GM19328 (cell line): Measurements from ENCODE around the gene MMEL1.

Experiments used
- ATAC-seq: cut with Tn5 transposase; IDR thresholded peaks from one replicate; pipeline ENCODE4 v1.9.1; 2021; ENCODE audit warnings: mild to moderate bottlenecking, moderate library complexity; ENCODE audit not compliant: unreplicated experiment

MMEL1 gene

DNA sequence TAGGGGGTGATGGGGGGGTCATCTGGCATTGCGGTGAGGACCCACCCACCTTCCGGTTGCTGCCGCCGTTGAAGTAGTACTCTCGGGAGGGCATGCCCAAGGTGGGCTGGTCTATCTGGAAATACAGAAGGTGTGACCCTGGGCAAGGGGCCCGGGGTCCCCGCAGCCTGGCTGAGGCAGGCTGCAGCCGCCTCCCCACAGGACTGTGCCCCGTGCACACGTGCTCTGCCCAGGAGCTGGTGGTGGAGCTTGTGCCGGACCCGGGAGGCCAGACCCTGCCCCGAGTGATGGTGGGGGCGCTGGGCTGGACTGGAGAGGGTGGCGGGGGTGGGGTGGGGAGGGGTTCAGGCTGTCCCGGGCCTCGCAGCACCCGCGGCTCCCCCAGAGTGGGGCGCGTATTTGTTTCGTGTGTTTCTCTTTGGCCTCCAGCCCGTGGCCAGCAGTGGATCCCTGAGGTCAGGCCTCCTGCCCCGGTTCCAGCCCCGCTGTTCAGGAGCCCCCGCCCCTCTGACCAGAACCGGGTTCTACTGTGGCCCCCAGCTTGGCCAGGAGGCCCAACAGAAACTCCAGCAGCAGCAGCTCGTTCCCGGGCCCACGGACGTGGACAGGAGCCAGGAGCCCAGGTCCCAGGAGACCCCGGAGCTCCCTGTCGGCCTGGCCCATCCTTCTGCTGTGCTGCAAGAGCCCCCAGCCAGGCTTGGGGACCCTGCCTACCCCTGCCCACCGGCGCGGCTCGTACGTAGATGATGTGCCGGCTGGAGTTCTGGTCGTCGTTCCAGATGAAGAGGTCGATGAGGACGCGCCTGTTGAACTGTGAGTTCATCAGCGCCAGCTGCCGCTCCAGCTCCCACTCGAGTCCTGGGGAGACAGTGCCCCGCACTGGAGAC, 27.1 kb downstream of the MMEL1 start:
- no peak for ATAC-seq

DNA sequence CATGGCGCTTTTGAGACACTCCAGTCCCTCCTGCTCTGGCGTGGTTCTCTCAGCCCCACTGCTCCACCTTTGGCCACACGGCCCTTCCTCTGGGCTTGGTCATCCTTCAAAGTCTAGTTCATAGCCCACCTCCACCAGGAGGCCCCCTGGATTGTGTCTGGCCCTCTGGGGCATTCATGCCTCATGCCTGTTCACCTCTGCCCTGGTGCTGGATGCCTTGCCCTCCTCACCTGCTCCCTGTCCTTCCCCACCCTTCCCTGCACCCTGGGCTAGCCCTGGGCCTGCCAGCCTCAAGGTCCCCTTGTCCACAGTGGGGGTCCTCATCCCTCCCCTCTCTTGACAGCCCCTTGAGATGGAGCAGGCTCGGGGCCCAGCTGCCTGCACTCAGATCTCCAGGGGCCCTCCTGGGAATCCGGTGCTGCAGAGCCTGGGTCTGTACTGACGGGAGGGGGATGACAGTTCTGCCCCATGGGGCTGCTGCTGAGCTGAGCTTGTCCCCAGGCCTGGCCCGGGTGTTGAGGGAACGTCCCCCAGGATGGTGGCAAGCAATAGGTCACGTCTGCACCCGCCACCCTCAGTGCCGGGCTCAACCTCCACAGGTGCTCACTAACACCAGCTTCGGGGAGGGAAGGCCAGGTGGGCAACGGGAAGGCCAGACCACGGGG, 27.8 kb downstream of the MMEL1 start:
- ATAC-seq: no peak

DNA sequence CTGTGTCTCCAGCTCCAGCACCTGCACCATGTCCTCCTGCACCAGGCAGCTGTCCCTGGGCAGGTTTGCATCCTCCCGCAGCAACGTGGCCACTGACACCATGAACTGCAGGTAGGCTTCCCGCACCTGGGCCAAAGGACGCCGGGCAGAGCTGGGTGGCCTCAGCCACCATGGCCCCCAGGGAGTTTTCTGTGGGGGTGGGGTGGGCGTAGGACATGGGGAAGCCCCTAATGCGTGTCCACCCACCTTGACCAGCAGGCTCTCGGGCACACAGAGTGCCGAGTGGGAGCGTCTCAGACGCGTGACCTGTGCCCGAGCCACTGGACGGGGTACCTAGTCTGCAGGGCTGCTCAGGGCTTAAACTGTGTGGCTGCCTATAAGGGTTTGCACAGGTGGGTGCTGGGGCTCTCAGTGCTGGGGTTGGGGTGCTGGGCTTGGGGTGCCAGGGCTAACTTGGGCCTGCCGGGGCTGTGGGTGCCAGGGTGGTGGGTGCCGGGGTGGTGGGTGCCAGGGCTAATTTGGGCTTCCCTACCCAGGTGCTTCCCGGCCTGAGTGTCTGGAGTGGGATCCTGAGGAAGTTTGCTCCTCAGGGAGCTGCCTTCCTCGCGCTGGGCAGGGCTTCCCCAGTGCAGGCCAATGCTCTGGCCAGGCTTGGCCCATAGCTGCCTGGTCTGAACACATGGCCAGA, 28.5 kb downstream of the MMEL1 start:
- no peak for ATAC-seq

DNA sequence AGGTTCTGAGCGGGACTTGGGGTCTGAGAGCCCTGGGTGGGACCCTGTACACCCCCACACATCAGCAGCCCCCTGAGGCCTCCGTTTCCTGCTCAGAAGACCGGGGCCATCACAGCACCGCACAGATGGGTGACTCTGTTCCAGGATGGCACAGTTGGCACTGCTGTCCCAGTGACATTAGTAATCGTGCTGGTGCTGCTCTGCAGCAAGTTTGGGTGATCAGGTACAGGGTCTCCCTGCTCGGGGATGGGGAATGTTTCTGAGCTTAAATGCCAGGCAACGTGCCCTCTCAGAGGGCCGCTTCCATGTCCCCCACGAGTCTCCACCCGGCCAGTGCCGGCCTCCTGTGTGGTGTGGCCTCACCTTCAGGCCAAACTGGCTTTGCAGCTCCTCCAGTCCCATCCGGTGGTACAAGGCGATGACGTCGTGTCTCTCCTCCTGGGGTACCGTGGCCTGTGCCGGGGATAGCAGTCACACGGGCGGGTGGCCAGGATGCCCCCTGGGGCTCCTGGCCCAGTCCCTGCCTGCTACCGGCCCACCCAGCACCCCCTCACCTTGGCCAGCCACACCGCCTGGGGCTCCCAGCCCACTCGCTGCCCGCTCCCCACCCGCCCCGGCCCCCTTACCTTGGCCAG, 29.2 kb downstream of the MMEL1 start:
- ATAC-seq: no peak

DNA sequence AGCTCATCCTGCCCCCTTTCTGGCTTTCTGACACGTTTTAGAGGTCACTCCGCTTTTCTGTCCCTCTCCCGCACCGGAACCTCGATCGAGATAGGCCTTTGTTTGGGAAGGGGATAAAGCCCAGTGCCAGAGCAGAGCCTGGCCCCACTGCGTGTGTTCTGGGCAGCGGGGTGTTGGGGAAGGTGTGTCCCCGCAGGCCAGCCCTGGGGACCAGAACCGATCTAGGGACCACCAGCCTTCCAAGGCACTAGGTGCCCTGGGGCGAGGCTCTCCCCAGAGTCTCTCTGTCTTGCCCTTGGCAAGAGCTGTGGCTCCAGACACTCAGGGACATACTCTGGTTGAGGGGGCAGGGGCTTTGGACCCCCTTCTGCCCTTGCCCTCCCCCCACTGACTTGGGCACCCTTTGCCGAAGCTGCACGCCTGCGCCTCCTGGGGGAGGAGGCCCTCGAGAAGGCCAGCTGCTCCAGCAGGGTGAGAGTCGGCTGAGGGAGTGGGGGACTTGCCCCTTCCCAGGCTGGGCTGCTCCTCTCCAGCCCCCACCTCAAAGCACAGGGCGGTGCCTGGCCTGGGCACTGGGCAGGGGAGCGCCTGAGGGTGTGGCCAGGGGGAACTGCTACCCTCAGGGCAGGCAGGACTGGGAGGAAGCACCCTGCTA, 29.8 kb downstream of the MMEL1 start:
- no peak for ATAC-seq

DNA sequence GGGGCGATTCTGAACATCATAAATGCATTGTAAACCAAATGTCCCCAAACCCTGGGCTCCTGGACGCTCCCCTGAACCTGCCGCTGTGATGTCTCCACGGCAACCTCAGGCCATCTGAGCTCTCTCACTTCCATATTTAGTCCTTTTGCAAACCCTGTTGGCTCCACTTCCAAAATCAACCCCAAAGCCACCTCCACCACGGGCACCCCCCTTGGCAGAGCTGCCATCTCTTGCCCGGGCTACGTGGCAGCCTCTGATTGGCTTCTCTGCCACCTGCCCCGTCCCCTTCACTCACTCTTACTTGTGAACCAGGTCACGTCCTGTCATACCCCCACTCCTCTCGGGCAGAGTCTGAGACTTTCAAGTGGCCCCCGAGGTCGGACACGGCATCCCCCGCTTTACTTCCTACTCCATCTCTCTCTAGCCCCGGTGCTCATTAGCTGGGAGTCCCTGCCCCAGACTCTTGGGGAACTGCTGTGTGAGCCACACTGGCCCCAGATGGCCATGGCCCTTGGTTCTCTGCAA, 30.4 kb downstream of the MMEL1 start:
- ATAC-seq: no peak

DNA sequence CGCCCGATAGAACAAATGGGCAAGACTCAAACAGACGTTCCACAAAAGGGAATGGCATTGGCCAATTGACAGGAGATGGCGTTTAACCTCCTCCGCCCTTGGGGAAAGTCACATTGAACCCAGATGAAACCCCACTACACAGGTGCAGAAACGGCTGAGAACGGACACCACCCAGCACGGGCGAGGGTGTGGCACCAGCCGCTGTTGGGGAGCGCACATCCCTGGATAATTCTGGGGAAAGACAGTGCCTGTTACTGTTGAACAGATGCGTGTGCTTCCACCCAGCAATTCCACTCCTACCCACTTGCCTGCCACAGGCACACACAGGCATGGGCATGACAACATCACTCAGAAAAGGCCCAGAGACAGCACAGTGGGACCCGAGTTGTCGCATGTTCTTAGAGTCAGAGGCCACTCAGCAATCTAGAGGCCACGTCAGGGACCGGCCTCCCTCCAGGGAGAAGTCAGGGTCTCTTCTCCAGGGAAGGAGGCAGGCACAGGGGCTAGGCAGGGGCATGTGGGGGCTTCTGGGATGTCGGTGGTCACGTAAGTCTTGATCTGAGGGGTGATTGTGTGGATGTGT, 31.0 kb downstream of the MMEL1 start:
- ATAC-seq: no peak

DNA sequence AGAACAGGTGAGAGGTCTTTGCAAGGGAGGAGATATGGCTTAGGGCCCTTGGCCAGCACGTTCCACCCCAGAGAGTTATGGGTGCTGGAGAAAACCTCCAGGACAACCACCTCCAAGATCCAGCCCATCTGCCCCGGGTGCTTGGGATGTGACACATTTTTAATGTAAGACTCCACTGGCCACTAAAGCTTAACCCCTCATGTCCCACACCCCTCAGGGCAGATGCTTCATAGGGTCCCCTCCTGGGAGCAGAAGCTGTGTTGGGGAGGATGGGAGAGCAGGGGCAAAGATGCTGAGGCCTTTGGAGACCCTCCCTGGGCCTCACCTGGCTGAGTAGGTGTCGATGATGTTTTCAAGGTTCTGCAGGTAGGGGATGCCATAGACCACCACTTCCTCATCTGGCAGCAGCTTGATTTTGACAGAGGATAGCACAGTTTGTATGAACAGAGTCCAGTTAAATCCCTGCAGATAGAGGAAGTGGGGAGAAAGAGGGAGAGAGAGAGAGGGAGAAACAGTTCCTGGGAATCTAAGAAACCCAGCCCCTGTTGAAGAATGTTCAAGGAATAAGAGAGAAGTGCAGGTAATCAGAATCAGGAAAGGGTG, 34.4 kb downstream of the MMEL1 start:
- ATAC-seq: no peak

DNA sequence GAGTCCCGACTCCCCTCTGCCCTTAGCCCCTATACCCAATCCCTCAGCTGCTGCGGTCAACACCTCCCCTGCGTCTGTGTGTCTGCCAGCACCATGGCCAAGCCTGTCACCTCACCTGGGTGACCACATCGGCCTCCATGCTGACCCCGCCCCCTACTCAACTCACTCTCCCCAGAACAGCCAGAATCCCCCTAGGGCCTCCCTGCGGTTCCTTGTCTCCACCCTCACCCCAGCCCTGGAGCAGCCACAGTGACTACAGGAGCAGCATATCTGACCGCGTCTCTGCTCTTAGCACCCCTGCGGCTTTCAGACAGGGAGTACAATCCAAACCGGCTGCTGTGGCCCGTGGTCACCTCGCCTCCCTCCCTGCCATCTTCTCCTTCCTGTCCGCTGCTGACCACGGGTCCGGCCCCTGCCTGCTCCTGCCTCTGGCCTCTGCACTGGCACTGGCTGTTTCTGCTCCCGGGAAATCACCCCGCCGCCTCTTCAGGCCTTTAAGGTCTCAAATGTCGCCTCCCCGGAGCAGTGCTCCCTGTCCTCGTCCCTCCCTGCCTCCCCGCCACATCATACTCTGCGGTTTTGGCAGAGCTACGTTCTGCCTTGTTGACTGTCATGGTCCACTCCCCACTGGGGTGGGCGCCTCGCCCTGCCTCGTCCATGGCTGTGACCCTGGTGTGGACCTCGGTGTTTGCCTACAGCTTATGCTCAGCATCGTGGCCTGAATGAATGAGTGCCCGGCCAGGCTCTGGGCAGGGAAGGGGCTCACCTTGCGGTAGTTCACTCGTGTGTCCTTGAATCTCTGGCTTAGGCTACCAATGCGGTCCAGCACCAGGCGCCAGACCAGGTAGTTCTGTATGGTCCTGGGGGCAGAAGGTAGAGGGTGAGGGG, 35.1 kb downstream of the MMEL1 start:
- no peak for ATAC-seq

DNA sequence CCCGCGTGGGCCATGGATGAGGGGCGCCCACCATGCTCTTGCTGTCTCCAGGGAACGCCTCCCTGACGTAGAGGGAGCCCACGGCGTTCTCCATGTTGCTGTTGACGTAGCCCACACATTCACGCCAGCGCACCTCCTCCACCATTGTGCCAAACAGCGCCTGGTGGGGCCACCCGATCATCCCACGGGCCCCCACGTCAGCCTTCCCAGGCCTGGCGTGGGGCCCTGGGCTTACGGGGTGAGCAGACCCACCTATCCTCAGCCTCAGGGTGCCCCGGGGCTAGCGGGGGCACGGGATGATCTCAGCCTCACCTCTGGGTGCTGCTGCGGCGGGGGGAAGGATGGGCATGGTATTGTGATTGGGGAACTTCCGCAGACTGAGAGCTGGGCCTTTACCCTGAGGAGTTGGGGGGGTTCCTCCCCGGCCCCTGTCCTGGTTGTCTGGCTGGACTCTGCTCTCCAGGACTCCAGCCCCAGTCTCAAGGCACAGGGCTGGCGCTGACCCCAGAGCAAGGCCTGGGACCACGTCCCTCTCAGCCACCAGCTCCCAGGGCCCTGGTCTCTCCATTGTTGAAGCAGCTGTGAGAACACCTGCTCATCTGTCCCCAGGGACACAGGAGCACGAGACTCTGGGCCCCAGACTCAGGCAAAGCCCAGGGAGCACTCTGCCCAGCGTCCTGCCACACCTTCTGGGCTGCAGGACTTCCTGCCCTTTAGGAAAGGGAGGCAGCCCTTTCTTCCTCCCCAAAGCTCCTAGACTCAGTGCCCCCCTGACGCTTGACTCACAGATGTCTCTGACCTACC, 36.1 kb downstream of the MMEL1 start:
- no peak for ATAC-seq

DNA sequence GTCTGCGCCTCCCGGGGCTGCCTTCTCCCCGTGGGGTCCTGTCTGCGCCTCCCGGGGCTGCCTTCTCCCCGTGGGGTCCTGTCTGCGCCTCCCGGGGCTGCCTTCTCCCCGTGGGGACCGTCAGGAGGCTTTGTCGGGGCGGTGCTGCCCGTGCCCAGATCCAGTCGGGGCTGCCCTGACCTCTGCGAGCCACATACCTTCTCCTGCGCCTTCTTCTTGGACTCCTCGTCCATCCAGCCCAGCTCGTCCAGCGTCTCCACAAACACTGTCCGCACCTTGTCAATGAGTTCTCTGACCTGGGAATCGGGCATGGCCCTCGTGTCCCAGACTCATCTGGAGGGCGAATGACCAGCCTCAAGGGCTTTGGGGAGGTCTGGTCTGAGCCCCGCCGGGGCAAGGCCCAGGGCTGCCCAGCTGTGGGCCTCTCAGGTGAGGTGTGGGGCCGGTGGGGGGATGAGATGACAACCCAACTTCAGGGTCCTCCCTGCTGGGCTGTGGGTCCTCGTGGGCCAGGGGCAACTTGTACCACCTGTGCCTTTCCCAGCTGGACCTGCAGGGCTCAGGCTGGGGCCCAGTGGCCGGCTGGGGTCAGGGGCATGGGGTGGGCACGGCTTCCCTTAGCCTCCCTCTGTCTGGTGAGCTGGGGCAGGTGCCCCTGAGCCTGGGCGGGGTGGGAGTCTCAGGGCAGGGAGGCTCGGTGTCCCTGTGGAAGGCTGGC, 36.8 kb downstream of the MMEL1 start:
- ATAC-seq: no peak

DNA sequence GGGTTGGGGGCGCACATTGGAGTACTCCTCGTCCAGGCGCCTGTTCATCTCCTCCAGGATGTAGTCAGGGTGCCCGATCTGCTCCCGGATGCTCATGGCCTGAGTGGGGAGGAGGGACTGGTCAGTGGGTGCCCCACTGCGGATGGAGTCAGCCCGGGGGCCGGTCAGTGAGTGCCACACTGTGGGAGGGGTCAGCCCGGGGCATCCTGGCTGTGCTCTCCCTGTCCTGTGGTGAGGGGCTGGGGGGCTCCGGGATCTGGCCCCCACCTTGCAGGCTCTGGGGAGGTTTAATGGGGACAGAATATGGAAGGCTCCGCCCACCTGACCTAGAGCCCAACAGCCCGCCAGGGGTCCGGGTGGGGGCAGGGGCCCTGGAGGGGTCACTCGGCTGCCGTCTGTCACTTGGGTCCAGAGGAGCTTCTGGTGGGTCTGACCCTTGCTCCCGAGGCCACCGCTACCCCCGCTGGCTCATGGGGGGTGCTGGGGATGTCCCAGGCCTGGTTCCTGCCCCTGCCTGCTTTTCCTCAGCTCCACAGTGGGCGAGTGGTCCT, 37.5 kb downstream of the MMEL1 start:
- ATAC-seq: no peak

DNA sequence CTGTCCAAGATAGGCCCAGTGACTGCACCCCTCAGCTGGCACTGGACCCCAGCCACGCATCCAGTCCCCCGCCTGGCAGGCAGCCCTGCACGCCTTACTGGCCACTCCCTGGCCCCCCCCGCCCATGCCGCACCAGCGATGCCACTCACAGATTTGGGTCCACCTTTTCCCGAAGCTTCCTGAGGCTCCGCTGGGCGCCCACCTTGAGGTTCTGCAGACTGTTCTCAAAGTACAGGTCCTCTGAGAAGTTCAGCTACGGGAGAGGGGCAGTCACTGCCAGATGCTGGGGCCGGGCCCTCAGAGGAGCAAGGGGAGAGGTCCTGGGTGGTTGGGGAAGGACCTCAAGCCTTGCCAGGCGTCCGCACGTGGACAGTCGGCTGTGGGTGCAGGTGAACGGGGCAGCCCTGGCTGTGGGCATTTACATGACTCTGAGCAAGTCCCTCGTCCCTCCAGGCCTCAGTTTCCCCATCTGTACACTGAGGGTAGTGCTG, 38.1 kb downstream of the MMEL1 start:
- ATAC-seq: no peak

DNA sequence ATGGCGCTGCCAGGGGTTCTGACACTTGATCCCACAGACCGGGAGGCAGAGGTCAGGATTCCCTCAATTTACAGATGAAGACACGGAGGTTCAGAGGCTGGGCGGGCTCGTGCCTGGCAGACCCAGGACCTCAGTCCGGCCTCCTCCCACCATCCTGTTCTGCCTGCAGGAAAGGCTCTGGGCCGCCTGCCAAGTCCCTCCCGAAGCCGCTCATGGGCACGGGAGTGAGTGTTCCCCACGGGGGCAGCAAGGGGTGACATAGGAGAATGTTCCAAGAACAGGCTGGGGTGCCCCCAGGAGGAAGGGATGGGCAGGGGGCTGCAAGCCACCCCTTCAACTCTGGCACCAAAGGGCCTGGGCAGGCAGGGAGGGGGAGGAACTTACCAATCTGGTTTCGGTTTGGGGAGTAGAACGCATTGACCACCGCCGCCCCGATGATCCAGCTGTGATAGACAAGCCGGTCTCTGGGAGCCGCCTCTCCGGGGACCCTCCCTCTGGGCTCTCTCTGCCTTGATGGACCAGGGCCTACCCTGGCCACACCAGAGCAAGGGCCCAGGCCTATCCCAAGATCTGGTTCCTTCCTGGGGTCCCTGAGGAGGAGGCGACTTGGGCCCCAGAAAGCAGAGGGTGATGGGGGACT, 38.7 kb downstream of the MMEL1 start:
- no peak for ATAC-seq

DNA sequence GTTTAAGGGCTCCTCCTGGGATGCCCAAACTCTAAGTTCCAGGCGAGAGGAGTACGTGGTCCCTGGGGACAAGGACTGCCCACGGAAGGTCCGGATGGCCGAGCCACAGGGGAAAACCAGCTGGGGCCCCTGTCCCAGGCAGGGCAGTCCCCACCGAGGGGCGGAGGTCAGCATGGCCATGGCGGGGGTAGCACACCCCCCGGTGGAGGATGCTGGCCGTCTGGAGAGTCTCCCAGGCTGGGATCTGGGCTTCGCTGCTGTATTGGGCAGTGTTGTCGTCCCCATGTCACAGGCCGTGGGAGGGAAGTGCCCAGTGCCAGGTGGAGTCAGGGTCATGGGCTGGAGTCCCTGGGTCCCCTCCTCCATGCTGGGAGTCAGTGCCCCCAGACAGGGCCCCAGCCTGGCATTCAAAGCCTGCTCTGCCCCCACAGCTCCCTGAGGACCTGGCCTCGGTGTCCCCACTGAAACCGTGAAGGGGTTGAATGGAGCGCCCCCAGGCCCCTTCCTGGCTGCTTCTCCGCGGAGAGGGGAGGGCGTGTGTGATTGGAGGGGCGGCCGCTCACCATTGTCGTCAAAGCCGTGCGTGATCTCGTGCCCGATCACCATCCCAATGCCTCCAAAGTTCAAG, 39.5 kb downstream of the MMEL1 start:
- ATAC-seq: no peak

DNA sequence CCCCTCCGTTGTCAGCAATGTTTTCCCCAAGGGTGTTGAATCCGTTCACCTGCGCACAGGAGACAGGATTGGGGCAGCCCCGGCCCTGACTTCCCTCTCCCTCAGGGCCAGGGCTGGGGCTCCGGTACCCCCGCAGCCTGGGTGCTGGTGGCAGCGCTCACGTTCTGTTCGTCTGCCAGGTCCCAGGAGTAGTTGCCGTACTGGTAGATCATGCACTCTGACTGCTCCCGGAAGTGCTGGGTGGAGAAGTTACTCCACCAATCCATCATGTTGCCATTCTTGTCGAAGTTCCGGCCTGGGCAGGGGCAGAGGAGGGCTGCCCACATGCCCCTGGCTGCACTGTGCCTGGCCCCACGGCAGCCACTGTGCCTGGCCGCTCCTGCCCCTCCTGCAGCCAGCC, 40.1 kb downstream of the MMEL1 start:
- ATAC-seq: no peak
